Activated naive CD8-positive, alpha-beta T cell treated with anti-CD3 and anti-CD28 coated beads for 36 hours (primary cell): ENCODE results near the gene PARP4. TPM values are rescaled to one million over a fixed set of nuclear protein-coding genes. Genes with fewer than 3 reads are reported as not detected.
"Not testable (repeated sequence)": the region's sequence is repeated elsewhere in the genome, so short reads cannot be mapped to it uniquely, and the experiment has no call there.

Experiments used
- DNase-seq: peaks from one replicate; pipeline ENCODE4 v3.0.0; 2021
- H3K27ac Mint-ChIP-seq: one replicate; pipeline ENCODE4 v1.8.0; 2022; ENCODE audit warnings: mild to moderate bottlenecking, moderate library complexity, mixed read lengths
- H3K27me3 Mint-ChIP-seq: one replicate; pipeline ENCODE4 v1.8.0; 2022; ENCODE audit warnings: mild to moderate bottlenecking, mixed read lengths
- H3K36me3 Mint-ChIP-seq: one replicate; pipeline ENCODE4 v1.8.0; 2021; ENCODE audit warnings: mild to moderate bottlenecking, mixed read lengths
- H3K4me1 Mint-ChIP-seq: one replicate; pipeline ENCODE4 v1.8.0; 2021; ENCODE audit warnings: mixed read lengths
- H3K4me3 Mint-ChIP-seq: one replicate; pipeline ENCODE4 v1.8.0; 2022; ENCODE audit warnings: mild to moderate bottlenecking, moderate library complexity, mixed read lengths
- H3K9me3 Mint-ChIP-seq: one replicate; pipeline ENCODE4 v1.8.0; 2022; ENCODE audit warnings: mixed read lengths
- total RNA-seq, 2 experiments: library from RNA; stranded (reverse); gene quantifications; one replicate each; pipeline ENCODE4 v1.2.3, GENCODE V29; 2021

The PARP4 gene
- total RNA-seq, 2 experiments from 2014 or later, result 20.2 to 20.9 TPM

GRCh38 chr13:24516919-24517318, 4.3 kb upstream of the PARP4 start:
- H3K27ac Mint-ChIP-seq, result no peak overlapping the region
- H3K27me3 Mint-ChIP-seq, result peaks cover 3% of the 10 kb centered on the region
- no peak overlapping the region for H3K4me3 Mint-ChIP-seq
- peaks cover 19% of the 10 kb centered on the region for H3K4me1 Mint-ChIP-seq
- no peak for DNase-seq
- no peaks in the 10 kb centered on the region for H3K9me3 Mint-ChIP-seq
- H3K36me3 Mint-ChIP-seq, result no peaks in the 10 kb centered on the region

- H3K27me3 Mint-ChIP-seq, result peaks cover 3% of the 10 kb centered on the region
- H3K4me3 Mint-ChIP-seq, result peak overlapping the region; percentile 82
- H3K9me3 Mint-ChIP-seq, result no peaks in the 10 kb centered on the region
- H3K4me1 Mint-ChIP-seq, result peaks cover 37% of the 10 kb centered on the region
- DNase-seq, result no peak
- peak overlapping the region; percentile 98 for H3K27ac Mint-ChIP-seq
- H3K36me3 Mint-ChIP-seq, result peaks cover 3% of the 10 kb centered on the region
These were observed 283 bp upstream of the PARP4 start for GRCh38 chr13:24512908-24513213.

- peaks cover 37% of the 10 kb centered on the region for H3K4me1 Mint-ChIP-seq
- no peaks in the 10 kb centered on the region for H3K9me3 Mint-ChIP-seq
- H3K27ac Mint-ChIP-seq, result peak overlapping the region; percentile 98
- H3K36me3 Mint-ChIP-seq, result peaks cover 10% of the 10 kb centered on the region
- H3K27me3 Mint-ChIP-seq, result peaks cover 3% of the 10 kb centered on the region
- H3K4me3 Mint-ChIP-seq, result peak overlapping the region; percentile 82
- DNase-seq, result no peak
These were observed 772 bp downstream of the PARP4 start for GRCh38 chr13:24511816-24512196.

DNA sequence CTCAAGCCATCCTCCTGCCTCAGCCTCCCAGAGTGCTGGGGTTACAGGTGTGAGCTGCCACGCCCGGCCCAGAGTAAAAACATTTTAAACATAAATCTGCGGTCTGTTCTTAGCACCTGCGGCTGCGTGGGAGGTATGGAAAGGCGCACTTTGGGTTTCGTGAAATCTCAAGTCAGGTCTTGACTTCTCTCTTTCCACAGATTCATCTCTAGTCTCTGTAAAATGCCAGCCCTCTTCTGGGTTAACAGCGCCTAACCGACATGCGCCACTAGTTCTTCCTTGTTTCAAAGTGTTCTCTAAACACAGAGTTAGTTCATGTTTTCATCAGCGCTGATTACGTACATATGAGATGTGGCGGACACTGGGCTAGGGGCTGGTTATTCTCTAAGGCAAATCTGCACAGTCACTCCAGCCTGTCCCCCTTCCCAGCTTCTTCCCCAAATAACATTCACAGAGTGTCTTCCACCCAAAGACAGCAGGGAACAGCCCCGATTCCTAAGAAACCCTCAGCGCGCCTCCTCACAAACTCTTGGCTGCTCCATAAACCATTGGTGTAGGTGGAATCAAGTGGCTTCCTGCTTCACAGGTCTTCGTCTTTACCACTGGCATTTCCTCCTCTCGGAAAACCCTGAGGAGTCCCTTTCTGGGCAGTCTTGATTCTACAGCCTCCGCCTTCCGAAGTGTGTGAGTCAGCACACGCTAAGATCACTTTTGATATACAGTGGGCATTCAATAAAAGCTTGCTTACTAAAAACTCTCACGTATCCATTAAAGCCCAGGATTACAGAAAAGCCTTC, 1.4 kb downstream of the PARP4 start:
- Mint-ChIP-seq H3K9me3 (no peaks in the 10 kb centered on the region), H3K27me3 (peaks cover 3% of the 10 kb centered on the region), H3K27ac (peak overlapping the region; percentile 98), H3K4me3 (peak overlapping the region; percentile 82), H3K4me1 (peaks cover 37% of the 10 kb centered on the region), H3K36me3 (peaks cover 10% of the 10 kb centered on the region)
- peak; percentile 83 for DNase-seq

- no peak overlapping the region for H3K27ac Mint-ChIP-seq
- H3K27me3 Mint-ChIP-seq, result no peaks in the 10 kb centered on the region
- H3K4me1 Mint-ChIP-seq, result peaks cover 34% of the 10 kb centered on the region
- H3K36me3 Mint-ChIP-seq, result peaks cover 20% of the 10 kb centered on the region
- DNase-seq, result no peak
- no peak overlapping the region for H3K4me3 Mint-ChIP-seq
- H3K9me3 Mint-ChIP-seq, result no peaks in the 10 kb centered on the region
These were observed 5.8 kb downstream of the PARP4 start for GRCh38 chr13:24506698-24507335.

- peaks cover 20% of the 10 kb centered on the region for H3K36me3 Mint-ChIP-seq
- H3K4me3 Mint-ChIP-seq, H3K27ac Mint-ChIP-seq, DNase-seq, H3K27me3 Mint-ChIP-seq, H3K9me3 Mint-ChIP-seq: not testable (repeated sequence)
- H3K4me1 Mint-ChIP-seq, result peaks cover 29% of the 10 kb centered on the region
These were observed 6.3 kb downstream of the PARP4 start for GRCh38 chr13:24506283-24506682.

- no peak for DNase-seq
- Mint-ChIP-seq H3K36me3 (peaks cover 21% of the 10 kb centered on the region), H3K9me3 (no peaks in the 10 kb centered on the region), H3K27ac (no peak overlapping the region), H3K27me3 (no peaks in the 10 kb centered on the region), H3K4me1 (peaks cover 26% of the 10 kb centered on the region), H3K4me3 (no peak overlapping the region)
These were observed 6.8 kb downstream of the PARP4 start for GRCh38 chr13:24505756-24506155.

- Mint-ChIP-seq H3K27me3 (no peaks in the 10 kb centered on the region), H3K4me1 (peaks cover 24% of the 10 kb centered on the region), H3K4me3 (no peak overlapping the region)
These were observed 7.3 kb downstream of the PARP4 start for GRCh38 chr13:24505256-24505655.

DNA sequence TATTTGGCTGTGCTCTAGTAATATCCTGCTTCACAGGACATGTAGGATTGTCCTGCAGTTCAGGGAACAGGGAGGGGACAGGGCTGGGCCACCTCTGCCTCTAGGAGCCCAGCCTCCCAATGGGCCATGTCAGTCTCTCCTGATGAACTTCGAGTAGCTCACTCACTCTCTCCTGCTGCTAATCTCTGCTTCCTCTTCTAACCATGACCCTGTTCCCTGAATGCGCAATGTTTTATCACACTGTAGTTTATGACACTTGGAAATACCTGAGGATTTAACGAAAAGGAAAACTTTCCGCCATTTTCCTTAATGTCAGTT, 9.2 kb downstream of the PARP4 start:
- H3K27ac Mint-ChIP-seq, result no peak overlapping the region
- peaks cover 20% of the 10 kb centered on the region for H3K36me3 Mint-ChIP-seq
- no peaks in the 10 kb centered on the region for H3K9me3 Mint-ChIP-seq
- DNase-seq, result no peak
- H3K27me3 Mint-ChIP-seq, result no peaks in the 10 kb centered on the region
- no peak overlapping the region for H3K4me3 Mint-ChIP-seq
- H3K4me1 Mint-ChIP-seq, result peaks cover 21% of the 10 kb centered on the region

More at GRCh38 chr13:24505256-24505655, 7.3 kb downstream of the PARP4 start:
- Mint-ChIP-seq H3K27ac (no peak overlapping the region), H3K9me3 (no peaks in the 10 kb centered on the region), H3K36me3 (peaks cover 20% of the 10 kb centered on the region)
- no peak for DNase-seq

DNA sequence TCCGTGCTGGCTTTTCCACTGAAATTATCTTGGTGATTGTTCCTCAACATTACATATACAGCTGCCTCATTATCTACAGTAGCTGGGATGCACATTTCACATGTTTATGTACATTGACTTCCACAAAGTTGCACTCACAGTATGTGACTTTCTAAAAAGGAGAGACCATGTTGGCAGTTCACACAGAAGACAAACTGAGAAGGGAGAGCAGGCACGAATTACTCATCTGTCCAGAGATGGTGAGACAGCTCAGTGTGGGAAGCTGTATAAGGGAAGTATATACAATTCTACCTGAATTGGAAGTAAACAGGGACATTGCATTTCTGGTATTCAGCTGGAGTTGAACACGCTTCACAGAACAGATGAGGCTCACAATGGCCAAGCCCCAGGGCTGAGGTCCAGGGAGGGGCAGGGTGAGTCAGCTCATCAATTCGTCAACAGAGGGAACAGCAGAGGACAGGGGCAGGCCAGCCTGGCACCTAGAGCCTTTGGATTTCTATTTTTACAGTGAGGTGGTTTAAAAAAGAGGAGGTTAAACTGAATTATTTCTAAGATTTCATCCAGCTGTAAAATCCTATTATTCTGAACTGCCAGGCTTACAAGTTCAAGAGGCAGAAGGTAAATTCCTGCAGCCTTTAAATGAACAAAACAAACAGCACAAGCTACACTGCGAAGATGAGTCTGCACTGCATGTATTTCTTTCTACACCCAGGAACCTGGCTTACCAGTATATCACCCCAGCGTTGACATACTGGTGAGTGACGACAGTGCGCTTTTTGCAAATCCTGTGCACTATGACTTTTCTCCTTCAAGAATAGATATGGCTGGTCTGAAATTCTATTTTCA, 9.8 kb downstream of the PARP4 start:
- H3K27ac Mint-ChIP-seq, result no peak overlapping the region
- no peaks in the 10 kb centered on the region for H3K9me3 Mint-ChIP-seq
- H3K36me3 Mint-ChIP-seq, result peaks cover 18% of the 10 kb centered on the region
- no peaks in the 10 kb centered on the region for H3K27me3 Mint-ChIP-seq
- no peak overlapping the region for H3K4me3 Mint-ChIP-seq
- DNase-seq, result no peak
- peaks cover 18% of the 10 kb centered on the region for H3K4me1 Mint-ChIP-seq

DNA sequence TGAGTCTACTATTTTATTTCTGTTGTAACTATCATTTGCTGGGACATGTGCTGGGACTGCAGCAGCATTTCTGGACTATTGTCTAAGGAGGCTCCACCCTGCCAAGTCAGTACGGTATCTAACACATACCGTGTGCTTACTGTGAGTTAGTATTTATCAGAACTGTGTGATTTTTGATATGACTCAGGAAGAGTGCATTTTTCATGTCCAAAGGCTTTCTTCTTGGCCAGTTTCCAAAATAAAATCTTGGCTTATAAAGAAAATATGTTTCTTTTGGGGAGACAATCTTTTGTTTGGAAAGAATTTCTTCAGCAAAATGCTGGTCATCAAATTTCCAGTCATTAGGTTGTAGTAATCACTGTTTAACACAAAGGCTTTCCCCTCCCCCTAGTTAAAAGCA, 11.6 kb downstream of the PARP4 start:
- Mint-ChIP-seq H3K27ac (no peak overlapping the region), H3K4me1 (peaks cover 15% of the 10 kb centered on the region), H3K36me3 (peaks cover 13% of the 10 kb centered on the region), H3K4me3 (no peak overlapping the region), H3K9me3 (no peaks in the 10 kb centered on the region), H3K27me3 (no peaks in the 10 kb centered on the region)
- DNase-seq, result no peak

DNA sequence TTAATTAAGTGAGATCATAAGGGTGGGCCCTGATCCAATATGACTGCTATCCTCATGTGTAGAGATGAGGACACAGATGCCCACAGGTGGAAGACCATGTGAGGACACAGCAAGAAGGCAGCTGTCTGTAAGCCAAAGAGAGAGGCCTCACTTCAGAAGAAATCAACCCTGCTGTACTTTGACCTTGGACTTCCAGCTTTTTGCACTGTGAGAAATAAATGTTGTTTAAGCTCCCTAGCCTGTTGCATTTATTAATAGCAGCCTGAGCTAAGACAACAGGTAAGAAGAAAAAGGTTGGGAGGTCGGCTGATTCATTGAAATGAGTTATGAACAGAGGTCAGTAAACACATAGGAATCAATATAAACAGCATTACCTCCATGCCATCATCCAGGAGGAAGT, 14.8 kb downstream of the PARP4 start:
- Mint-ChIP-seq H3K36me3 (peaks cover 13% of the 10 kb centered on the region), H3K4me1 (peaks cover 8% of the 10 kb centered on the region), H3K4me3 (no peak overlapping the region), H3K27ac (no peak overlapping the region), H3K9me3 (no peaks in the 10 kb centered on the region), H3K27me3 (no peaks in the 10 kb centered on the region)
- DNase-seq, result no peak

DNA sequence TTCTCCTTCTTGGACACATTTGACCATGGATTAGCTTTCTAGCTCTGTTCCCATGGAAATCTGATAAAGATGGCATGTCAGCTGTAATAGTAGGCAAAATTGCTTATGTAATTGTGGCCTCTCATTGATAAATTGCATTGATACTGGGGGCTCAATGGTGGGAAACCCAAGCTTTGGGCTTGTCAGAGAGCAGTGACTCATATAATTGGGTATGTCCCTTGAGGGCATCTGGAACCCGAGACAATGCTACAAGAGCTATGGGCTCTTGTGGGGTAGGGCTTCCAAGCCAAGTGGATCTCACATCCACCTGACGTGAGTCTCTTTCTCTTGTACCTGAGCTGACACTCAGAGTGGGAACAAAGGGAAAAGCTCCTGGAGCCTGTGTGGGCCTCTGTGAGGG, 16.3 kb downstream of the PARP4 start:
- H3K36me3 Mint-ChIP-seq, H3K4me3 Mint-ChIP-seq: not testable (repeated sequence)

DNA sequence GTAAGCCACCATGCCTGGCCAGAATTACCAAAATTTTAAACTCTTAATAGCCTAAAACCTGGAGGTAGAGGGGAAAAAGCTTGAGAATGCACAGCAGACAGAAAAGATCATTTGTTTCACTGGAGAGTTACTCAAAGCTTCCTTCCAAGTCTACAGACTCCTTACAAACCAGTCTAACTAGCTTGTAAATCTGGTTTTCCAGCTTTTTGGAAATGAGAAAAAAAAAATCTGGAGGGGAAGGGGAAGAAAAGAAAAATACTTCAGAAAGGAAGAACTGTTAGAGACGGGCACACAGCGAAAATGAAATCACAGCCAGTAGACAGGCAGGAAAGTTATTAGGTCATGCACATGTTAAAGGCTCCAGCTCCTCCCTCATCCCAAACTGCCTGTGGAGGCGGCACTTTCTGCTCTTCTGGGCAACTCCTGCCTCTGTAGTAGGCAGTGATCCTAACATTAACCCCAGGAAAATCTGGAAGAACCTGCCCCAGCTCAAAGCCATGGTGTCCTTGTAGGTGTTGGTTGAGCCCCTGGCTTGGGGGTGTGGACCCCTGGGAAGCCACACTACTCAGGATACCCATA, 17.3 kb downstream of the PARP4 start:
- Mint-ChIP-seq H3K4me3 (no peak overlapping the region), H3K27ac (no peak overlapping the region), H3K4me1 (no peaks in the 10 kb centered on the region), H3K27me3 (no peaks in the 10 kb centered on the region), H3K9me3 (no peaks in the 10 kb centered on the region), H3K36me3 (peaks cover 14% of the 10 kb centered on the region)
- no peak for DNase-seq

More for the DNA sequence above, 16.3 kb downstream of the PARP4 start:
- H3K9me3 Mint-ChIP-seq, H3K27ac Mint-ChIP-seq, DNase-seq, H3K27me3 Mint-ChIP-seq, H3K4me1 Mint-ChIP-seq: not testable (repeated sequence)

DNA sequence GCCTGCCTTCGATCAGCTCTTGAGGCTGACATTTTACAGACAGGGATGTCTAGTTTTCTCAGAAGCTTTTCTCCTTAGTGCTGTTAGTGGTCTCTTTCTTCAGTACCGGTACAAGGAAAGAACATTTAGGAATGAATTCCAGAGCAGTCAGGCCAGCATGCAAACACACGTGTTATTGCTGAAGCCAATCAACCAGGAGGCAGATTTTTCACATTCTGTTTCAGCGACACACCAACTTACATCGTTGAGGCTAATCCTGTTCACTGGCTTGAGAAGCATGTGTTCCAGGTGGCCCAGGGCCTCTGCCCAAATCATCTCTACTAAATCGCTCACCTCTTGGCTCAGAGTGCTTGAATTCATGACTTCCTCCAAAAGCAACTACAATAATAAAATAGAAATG, 19.2 kb downstream of the PARP4 start:
- H3K36me3 Mint-ChIP-seq, result peaks cover 30% of the 10 kb centered on the region
- H3K4me1 Mint-ChIP-seq, result no peaks in the 10 kb centered on the region
- no peak overlapping the region for H3K4me3 Mint-ChIP-seq
- H3K9me3 Mint-ChIP-seq, result no peaks in the 10 kb centered on the region
- H3K27ac Mint-ChIP-seq, result no peak overlapping the region
- no peaks in the 10 kb centered on the region for H3K27me3 Mint-ChIP-seq
- no peak for DNase-seq
